Gastrocnemius medialis (tissue), 4 donors: Measurements from ENCODE around the gene ENTREP1.

Experiments
- CTCF ChIP-seq, 5 experiments: fragments of 450-650 bp in 3 of 5; fragments of 200-600 bp in 2 of 5; sonication (generic) in 2 of 5; IDR thresholded peaks in 4 of 5; conservative IDR thresholded peaks in 1 of 5; 1 replicate in 4 of 5; 2 replicates in 1 of 5; pipeline ENCODE4 v1.5.1; 2016 to 2019; ENCODE audit warnings: antibody characterized with exemption in 5 of 5, mild to moderate bottlenecking in 3 of 5, moderate library complexity in 3 of 5
- POLR2A ChIP-seq, 2 donors: fragments of 450-650 bp; IDR thresholded peaks; one replicate each; pipeline ENCODE4 v1.6.1; 2017; ENCODE audit warnings: antibody characterized with exemption in 2 of 2, mild to moderate bottlenecking in 2 of 2, moderate library complexity in 2 of 2

- no peak for TF ChIP-seq CTCF (IDR thresholded peaks at IDR 0.05 in 4 of 5, conservative IDR thresholded peaks at IDR 0.05 in 1 of 5)
- TF ChIP-seq POLR2A (IDR thresholded peaks at IDR 0.05): no peak
Measured at GRCh38 chr9:69313175-69313574, 11.8 kb upstream of the ENTREP1 start.
